Fibroblast of gingiva (primary cell): ENCODE results near the gene FAM32A.
"Not testable (repeated sequence)": the region's sequence is repeated elsewhere in the genome, so short reads cannot be mapped to it uniquely, and the experiment has no call there.

Experiments
- DNase-seq: peaks from one replicate; pipeline ENCODE4 v3.0.0-alpha.2; 2011; ENCODE audit warnings: low read depth

The FAM32A gene

DNA sequence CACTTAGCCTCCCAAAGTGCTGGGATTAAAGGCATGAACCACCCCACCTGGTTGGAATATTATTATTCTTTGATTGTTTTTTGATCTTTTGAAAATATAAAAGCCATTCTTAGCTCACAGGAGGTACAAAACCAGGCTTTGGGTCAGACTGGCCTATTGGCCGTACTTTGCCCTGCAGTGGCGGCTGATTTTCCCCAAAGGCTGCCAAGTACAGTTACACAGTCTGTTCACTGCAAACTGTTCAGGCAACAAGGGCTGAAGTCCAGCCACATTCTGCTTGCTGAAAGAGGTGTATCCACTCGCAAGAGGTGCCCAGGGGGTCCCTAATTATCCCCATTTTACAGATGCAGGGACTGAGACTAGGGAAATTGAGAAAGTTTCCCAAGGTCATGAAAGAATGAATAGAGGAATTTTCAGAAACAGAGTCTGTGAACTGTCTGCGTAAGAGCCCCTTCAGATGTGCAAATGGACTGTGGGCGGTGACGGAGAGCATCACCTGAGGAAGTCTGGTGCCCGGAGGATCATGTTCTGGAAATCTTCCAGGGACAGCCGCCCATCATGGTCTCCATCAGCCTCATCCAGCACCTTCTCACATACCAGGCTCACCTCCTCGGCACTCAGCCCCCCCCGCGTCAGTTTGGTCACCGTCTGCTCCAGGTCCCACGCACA lies 20.9 kb upstream of the FAM32A start:
- DNase-seq = no peak

GRCh38 chr19:16166417-16166816 lies 18.8 kb upstream of the FAM32A start:
- DNase-seq = no peak

- no peak for DNase-seq
Observed at GRCh38 chr19:16167055-16167454, 18.2 kb upstream of the FAM32A start.

GRCh38 chr19:16168465-16169081 lies 16.6 kb upstream of the FAM32A start:
- DNase-seq = no peak

GRCh38 chr19:16170134-16170533 lies 15.1 kb upstream of the FAM32A start:
- no peak for DNase-seq

- no peak for DNase-seq
Observed at GRCh38 chr19:16175954-16176353, 9.3 kb upstream of the FAM32A start.

DNA sequence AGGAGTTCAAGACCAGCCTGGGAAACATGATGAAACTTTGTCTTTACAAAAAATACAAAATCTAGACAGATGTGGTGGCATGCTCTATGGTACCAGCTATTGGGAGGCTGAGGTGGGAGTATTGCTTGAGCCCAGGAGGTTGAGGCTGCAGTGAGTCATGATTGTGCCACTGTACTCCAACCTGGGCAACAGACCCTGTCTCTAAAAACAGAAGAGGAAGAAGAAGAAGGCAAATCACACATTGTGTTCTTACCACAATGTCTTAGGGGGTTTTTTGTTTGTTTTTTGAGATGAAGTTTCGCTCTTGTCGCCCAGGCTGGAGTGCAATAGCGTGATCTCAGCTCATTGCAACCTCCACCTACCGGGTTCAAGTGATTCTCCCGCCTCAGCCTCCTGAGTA lies 6.3 kb upstream of the FAM32A start:
- DNase-seq = not testable (repeated sequence)

GRCh38 chr19:16180611-16181010 lies 4.6 kb upstream of the FAM32A start:
- DNase-seq = peak; percentile 53

DNA sequence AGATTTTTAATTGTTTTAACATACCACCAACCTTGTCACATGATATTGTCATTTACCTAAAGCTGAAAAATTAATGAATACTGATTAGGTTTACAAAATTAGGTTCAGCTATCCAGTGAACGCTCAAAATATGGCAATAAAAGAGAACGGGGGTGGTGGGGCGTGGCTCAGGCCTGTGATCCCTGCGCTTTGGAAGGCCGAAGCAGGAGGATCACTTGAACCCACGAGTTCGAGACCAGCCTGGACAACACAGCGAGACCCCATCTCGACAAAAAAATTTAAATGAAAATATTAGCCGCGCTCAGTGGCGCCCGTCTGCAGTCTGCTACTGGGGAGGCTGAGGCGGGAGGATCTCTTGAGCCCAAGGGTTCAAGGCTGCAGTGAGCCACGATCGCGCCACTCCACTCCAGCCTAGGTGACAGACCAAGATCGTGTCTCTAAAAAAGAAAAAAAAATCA lies 516 bp upstream of the FAM32A start:
- no peak for DNase-seq

DNA sequence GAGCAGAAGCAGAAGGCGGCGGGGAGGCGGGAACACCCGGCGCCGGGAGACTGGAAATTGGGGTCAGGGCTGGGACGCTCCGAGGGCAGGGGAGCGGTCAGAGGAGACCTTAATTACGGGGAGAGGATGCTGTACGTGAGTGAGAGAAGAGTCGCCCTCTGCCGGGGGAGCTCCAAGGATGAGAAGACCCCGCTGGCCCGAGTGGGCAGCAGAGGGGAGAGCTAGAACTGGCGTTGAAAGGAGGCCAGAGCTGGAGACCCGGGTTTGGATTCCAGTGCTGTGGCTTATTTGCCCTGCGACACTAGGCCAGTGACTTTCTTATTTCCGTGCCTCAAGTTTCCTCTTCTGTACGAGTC lies 536 bp downstream of the FAM32A start:
- peak; percentile 27 for DNase-seq

GRCh38 chr19:16188521-16188920 lies 3.3 kb downstream of the FAM32A start:
- DNase-seq = no peak

DNA sequence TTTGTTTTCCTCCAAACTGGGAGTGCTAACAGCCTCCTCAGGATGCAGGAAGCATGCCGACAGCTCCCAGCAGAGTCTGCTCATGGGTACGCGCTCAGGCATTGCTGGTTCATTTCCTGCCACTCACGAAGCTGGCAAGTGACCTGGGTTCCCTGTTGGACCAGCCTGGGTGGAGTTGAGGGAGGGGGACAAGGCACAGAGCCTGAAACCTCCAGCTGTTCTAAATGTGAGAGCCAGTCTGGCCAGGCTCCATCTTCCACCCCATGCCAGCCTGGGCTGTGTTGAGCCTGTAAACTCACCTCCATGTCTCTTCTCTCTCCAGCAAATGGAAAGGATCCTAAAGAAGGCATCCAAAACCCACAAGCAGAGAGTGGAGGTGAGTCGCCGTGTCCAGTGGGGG lies 5.0 kb downstream of the FAM32A start:
- DNase-seq = no peak

DNA sequence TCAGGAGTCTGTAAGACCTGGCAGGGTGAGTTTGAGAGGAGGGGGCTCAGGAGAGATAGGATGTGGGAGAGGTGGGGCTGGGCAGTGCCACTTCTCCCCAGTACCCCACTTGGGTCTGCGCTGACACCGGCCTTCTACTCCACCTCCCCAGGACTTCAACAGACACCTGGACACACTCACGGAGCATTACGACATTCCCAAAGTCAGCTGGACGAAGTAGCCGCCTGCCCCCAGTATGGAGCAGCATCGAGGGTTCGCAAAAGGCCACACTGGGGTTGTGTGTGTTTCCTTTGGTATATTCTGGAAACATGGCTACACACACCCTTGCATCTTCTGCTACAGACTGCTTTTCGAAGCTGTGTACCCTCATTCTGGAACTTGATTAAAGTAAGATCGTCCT lies 5.5 kb downstream of the FAM32A start:
- DNase-seq = no peak

- DNase-seq = no peak
Observed at GRCh38 chr19:16191216-16191908, 6.2 kb downstream of the FAM32A start.

- DNase-seq = no peak
Observed at GRCh38 chr19:16193466-16193865, 8.3 kb downstream of the FAM32A start.

DNA sequence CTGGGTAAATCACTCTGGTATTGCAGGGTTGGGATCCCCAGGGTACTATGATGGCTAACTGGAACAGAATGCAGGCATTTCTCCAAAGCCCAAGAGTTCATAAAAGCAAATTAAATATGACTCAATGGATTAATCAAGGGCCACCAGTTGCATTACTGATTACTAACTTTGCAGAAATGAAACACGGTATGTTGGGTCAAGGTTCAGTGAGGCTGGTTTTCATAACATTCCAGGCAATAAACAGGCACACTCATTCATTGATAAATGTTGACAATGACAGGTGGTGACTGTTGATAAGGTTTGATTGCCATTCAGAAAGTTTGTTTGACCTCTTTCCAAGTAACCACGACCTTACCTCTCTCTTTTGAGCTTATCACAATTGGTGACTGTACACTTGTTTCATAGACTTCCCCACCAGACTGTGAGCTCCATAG lies 12.0 kb downstream of the FAM32A start:
- DNase-seq = peak; percentile 96

- DNase-seq = peak; percentile 95
Observed at GRCh38 chr19:16197622-16198369, 12.6 kb downstream of the FAM32A start, which contains the start of gene AP1M1. Gene AP1M1 (plus strand): TSS chr19:16197911. CDS start chr19:16198027, 116 bp downstream.

DNA sequence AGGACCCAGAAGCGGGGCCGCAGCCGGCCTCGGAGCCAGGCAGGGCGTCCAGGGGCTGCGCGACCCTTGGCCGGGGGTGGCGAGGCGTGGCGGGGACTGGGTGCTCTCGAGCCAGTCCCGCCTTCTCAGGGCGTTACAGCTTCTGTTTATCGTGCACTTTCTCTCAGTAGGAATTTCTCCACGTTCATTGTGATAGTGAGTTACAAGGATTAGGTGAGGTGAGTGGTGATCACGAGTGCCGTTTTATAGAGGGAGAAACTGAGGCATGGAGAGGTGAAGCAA lies 13.1 kb downstream of the FAM32A start:
- no peak for DNase-seq

DNA sequence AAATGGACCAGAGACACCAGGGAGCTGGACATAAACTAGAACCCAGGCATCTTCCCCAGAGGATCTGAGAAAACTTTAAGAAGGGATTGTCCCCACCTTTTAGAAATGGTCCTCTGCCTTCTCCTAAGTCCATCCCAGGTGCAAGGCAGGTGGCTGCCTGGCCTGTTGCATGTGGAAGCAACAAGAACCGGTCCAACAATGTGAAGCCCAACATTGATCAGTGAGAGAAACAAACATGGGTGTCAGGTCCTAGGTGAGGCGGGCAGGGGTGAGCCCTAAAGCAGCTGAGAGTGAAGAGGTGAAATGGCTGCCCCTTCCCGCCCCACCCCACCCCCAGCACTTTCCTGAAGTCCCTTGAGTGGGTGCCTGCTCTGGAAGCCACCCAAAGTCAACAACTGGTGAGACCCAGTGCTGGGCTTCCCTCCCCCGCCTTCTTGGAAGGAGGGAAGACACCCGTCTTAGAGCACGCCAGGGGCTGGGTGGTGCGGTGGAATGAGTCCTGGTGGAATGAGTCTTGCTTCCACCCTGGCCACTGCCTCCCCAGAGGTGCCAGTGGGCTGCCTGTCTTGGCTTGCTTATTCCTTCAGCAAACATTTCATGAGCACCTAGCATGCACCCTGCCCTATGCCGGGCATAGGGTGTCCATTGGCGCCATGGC lies 14.2 kb downstream of the FAM32A start:
- no peak for DNase-seq

- peak; percentile 84 for DNase-seq
Observed at GRCh38 chr19:16200038-16201010, 15.1 kb downstream of the FAM32A start.

GRCh38 chr19:16201011-16201391 lies 15.8 kb downstream of the FAM32A start:
- DNase-seq = no peak
